Hypothalamus (tissue), 51 donors: ENCODE data around the gene FPR1.
A peak's percentile ranks its signal among the peaks of the same experiment; 100 is the strongest.

Experiments used
- DNase-seq, 51 donors: peaks; one replicate each; lab custom pipeline; 2025; lab: John Stamatoyannopoulos, UW

Gene FPR1

DNA sequence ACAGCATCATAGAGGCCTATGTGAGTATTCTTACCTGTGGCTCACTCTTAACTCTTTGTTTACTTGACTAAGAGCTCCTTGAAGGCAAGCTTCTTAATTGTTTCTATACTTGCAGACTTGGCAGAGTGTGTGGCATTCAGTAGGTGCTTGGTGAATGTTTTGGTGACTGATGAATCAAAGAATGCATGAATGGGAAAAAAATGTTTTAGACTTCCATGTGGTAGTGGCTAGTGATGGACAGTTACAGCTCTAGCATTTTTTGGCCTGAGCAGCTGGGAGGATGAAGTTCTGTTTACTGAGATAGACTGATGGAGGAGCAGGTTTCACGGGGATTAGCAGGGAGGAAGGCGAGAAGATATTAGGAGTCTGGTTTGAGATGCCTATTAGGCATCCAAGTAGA lies 41.5 kb downstream of the FPR1 start:
- no peak for DNase-seq

DNA sequence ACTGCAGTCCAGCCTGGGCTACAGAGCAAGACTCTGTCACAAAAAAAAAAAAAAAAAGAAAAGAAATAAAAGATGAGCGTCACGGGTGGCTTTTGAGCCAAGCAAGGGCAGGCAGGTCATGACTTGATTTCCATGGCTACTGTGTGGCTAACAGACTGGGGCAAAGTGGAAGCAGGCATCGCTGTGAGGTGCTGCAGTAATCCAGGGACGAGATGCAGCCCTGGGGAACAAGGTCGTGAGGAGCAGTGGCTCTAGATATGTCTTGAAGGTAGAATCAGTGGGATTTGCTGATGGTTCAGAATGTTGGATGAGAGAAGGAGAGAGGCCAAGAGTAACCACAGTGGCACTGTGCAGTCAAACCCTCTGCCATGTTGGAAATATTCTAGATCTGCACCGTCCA lies 42.1 kb downstream of the FPR1 start:
- DNase-seq: no peak

DNA sequence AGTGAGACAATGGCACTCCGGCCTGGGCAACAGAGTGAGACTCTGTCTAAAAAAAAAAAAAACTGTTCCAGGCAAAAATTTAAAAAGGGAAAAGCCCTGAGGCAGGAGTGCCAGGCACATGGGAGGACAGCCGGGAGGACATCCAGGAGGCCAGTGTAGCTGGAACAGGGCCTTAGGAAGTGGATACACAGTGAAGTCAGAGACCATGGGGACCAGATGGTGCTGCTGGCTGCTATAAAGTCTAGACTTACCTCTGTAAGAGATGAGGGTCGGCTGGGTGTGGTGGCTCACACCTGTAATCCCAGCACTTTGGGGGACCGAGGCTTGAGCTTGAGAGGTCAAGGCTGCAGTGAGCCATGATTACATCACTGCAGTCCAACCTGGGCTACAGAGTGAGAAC lies 42.9 kb downstream of the FPR1 start:
- DNase-seq: no peak

DNA sequence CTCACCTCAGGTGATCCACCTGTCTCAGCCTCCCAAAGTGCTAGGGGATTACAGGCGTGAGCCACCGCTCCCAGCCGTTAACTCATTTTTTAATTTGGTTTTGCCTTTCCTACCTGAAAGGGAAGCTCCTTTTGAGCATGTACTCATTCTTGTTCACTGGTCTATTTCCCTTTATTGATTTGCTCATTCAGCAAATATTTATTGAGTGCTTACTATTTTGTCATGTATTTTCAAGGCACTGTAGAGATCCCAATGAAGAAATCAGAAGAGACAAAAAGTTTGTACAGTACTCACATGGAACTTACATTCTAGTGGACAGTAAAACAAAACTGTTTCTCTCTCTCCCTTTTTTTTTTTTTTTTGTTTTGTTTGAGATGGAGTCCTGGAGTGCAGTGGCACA lies 44.8 kb downstream of the FPR1 start:
- no peak for DNase-seq

DNA sequence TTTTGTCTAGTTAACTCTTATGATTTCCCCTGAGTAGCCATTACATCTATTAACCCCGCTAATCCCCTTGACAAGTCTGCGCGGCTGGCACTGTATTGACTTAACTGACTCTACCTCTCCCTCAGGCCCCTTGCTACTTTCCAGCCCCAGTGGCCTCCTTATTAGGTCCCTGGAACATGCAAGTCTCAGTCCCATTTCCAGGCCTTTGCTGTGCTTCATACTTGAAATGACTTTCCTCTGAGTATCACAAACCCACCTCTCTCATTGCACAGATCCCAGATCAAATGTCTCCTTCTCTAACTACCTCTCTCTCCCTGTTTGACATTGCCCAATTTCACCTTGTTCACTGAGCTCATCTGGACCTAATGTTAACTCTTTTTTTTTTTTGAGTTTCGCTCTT lies 45.4 kb downstream of the FPR1 start:
- no peak for DNase-seq

DNA sequence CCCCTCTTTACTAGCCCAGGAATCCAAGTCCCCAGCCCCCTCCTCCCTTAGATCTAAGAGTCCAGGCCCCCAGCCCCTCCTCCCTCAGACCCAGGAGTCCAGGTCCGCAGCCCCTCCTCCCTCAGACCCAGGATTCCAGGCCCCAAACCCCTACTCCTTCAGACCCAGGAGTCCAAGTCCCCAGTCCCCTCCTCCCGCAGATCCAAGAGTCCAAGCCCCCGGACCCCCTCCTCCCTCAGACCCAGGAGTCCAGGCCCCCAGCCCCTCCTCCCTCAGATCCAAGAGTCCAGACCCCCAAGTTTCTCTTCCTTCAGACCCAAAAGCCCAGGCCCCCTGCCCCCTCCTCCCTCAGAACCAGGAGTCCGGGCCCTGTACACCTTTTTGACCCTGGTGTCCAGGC lies 47.1 kb downstream of the FPR1 start:
- no peak for DNase-seq

DNA sequence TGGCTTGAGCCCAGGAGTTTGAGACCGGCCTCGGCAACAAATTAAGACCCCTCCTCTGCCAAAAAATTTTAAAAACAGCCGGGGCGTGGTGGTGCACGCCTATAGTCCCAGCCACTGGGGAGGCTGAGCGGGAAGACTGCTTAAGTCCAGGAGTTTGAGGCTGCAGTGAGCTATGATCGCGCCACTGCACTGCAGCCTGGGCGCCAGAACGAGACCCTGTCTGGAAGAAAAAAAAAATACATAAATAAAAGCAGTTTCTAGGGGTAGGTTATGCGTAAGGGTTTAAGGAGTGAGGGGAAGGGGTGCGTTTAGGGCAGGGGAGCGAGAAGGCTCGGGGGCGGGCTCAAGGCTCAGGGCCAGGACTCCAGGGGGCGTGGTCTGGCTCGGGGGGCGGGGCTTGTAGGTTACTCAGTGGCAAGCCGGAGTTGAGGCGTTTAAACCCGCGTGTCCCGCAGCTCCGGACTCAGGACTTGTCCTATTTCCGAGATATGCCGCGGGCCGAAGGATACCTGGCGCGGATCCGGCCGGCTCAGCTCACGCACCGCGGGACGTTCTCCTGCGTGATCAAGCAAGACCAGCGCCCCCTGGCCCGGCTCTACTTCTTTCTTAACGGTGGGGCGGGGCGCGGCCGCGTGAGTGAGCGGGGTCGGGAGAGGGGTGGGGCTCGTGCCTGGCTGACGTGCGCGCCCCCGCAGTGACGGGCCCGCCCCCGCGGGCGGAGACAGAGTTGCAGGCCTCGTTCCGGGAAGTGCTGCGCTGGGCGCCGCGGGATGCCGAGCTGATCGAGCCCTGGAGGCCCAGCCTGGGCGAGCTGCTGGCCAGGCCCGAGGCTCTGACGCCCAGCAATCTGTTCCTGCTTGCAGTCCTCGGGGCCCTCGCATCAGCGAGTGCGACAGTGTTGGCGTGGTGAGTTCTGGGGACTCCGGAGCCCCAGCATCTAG lies 47.8 kb downstream of the FPR1 start:
- DNase-seq: peak; percentile 58 to 96 (median 89)

DNA sequence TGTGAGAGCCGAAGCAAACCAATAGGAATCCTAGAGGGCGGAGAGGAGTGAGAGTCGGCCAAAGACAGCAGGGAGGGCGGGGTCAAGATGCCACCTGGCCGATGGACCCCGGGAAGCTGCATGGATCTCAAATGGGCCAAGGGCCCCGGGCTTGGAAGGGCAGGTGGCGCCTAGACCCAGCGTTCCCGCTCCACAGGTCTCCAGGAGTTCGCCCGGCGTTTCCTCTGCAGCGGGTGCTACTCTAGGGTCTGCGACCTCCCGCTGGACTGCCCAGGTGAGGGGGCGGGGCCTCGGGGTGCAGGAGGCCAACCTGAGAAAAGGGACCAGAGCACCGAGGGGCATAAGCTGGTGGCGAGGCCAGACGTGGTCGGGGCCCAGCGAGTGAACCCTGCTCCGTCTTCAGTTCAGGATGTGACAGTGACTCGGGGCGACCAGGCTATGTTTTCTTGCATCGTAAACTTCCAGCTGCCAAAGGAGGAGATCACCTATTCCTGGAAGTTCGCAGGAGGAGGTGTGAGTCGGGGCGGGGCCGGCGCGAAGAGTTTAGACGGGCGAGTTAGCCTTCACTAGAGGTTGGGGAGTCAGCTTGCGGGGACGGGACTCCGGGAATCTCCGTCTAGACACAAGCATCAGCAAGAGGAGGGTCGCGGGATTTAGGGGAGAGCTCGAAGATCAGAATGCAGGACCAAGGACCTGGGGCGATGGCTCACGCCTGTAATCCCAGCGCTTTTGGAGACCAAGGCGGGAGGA lies 48.7 kb downstream of the FPR1 start:
- peak in 7 of 51 donors; percentile 13 to 58 (median 25) for DNase-seq

DNA sequence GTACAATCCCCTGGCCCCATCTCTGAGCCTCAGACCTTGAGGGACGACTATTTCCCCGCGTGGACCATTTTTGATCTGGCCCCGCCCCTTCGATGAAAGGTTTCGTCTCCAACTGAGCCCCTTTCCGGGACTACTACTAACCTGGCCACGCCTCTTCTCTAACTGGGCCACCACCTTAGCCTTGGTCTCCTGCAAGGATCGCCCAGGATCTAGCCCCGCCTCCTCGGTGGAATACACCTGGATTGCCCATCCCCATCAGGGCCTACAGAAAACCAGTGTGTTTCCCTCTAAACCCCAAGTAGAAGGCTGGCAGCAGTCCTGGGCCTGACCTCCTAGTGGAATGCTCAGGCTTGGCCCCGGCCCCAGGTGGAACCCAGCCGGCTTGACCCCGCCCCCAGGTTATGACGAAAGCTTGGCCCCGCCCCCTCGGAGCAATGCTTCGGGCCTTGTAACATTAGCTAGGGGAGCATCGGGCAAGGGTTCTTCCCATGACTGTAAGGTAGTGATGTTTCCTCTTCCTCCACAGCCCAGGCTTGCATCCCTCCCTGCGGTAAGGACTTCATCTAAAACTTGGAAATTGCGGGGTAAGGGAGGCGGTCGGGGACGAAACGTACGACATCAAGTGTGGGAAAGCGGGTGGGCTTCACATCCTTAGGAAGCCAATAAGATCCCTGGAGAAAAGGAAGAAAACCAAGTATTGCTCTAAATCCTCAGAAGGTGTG lies 49.4 kb downstream of the FPR1 start:
- peak in 34 of 51 donors; percentile 5 to 78 (median 40) for DNase-seq

DNA sequence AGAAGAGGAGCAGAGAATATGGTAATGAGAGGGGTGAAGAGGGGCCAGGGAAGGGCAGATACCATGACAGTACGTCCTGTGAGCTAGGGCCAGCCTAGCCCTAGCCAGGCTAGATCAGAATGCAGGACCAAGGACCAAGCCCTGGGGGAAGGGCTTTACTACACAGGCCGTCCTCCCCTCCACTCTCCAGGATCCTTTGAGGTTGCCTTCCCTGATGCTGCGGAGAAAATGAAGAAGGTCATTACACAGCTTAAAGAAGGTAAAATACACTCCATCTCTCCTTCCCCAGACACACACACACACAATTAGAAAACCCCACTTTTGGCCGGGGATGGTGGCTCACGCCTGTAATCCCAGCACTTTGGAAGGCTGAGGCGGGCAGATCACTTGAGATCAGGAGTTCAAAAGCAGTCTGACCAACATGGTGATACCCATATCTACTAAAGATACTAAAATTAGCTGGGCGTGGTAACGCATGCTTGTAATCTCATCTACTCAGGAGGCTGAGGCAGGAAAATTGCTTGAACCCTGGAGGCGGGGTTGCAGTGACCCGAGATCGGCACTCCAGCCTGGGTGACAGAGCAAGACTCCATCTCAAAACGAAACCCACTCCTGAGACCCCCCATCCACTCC lies 50.1 kb downstream of the FPR1 start:
- no peak for DNase-seq

DNA sequence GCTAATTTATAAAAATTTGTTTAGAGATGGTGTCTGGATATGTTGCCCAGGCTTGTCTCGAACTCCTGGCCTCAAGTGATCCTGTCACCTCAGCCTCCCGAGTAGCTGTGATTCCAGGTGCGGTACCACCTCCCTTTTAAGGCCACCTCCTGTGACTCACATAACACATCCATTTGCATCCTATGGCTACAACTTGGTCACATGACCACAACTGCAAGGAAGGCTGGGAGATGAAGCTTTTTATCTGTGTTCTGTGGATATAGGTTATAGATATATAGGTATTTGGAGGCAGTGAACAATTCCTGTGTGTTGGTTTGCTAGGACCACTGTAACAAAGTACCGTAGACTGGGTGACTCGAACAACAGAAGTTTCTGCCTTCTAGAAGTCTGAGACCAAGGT lies 52.5 kb downstream of the FPR1 start:
- no peak for DNase-seq

DNA sequence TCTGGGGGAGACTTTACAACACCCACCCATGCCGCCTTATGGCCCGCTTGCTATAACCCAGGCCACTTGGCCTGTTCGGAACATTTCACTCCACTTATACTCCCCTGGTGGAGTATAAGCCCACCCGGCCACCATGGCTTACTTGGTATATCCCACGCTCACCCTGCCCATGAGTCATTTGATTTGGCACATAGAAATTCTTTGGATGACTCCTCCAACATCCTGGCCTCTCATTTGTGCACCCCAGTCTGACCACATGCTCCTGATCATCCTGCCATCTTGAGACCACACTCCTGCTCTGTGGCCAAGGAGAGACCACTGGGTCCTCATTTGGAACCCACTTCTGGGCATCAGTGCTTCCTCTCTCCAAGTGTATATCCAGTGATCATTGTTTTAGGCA lies 53.4 kb downstream of the FPR1 start:
- DNase-seq: no peak

DNA sequence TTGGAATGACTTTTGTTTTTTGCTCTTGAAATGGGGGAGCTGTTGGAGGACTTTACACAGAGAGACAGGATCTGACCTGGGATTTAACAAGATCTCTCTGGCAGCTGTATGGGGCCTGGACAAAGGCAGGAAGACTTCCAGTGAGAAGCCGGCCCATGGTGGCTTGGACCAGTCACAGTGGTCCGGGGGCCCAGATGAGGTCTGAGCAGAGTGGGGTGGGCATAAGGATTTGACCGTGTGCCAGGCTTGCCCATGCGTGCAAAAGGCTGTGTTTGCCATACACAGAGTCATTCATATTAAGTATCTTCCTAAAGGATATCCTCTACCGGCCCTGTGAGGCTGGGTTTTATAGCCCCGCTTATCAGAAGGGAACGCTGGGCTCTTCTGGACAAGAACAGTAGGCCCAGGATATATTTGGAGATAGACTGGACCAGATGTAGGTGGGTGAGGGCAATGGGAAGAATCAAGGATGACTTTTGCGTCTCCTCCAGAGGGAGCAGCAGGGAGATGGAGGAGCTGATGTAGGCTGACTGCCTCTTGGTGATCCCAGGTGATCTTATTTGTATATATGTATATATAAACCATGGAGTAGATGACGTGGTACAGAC lies 54.4 kb downstream of the FPR1 start:
- no peak for DNase-seq

DNA sequence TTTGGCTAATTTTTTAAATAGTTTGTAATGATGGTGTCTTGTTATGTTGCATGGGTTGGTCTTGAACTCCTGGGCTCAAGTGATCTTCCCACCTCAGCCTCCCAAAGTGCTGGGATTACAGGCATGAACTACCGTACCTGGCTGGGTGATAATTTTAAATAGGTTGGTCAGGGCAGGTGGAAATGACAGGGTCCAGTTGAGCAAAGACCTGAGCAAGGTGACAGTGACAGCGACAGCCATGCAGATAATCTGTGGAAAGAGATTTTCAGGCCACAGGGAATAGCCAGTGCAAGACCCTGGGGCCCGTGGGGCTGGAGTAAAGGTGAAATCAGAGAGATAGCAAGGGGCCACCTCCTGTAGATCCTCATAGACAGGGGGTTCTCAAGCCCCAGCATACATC lies 55.1 kb downstream of the FPR1 start:
- DNase-seq: no peak
